K562 (cell line): ENCODE data around the gene KCNH2. TPM values are rescaled to one million over a fixed set of nuclear protein-coding genes. Genes with fewer than 3 reads are reported as not detected.

Source experiments
- ARID1B ChIP-seq: fragments of 450-650 bp; IDR thresholded peaks from 2 replicates; pipeline ENCODE4 v1.6.1; 2016; ENCODE audit warnings: antibody characterized with exemption, mild to moderate bottlenecking, inconsistent platforms
- ELF1 ChIP-seq: fragments of 200-800 bp; sonication (Bioruptor generic); IDR thresholded peaks from 2 replicates; pipeline ENCODE4 v1.6.1; 2016; ENCODE audit warnings: missing genetic modification characterization, missing compliant biosample characterization
- GABPA ChIP-seq: fragments of 200-800 bp; sonication (Bioruptor generic); conservative IDR thresholded peaks from 2 replicates; pipeline ENCODE4 v1.6.1; 2016; ENCODE audit warnings: low read depth, missing genetic modification characterization, missing compliant biosample characterization
- HEY1 ChIP-seq: fragments of 250-450 bp; sonication (Bioruptor Pico); IDR thresholded peaks from 2 replicates; pipeline ENCODE4 v1.5.0; 2020; ENCODE audit warnings: mild to moderate bottlenecking, moderate library complexity, borderline replicate concordance
- KLF1 ChIP-seq: fragments of 450-650 bp; IDR thresholded peaks from 2 replicates; pipeline ENCODE4 v1.6.1; 2016; ENCODE audit warnings: missing genetic modification characterization, missing compliant biosample characterization
- KLF10 ChIP-seq: fragments of 250-450 bp; sonication (Bioruptor Pico); IDR thresholded peaks from 2 replicates; pipeline ENCODE4 v1.6.1; 2021; ENCODE audit warnings: matching md5 sums
- KLF13 ChIP-seq: fragments of 450-650 bp; IDR thresholded peaks from 2 replicates; pipeline ENCODE4 v1.6.1; 2016; ENCODE audit warnings: missing genetic modification characterization, low read depth, mild to moderate bottlenecking, missing compliant biosample characterization, moderate library complexity, borderline replicate concordance
- NBN ChIP-seq: fragments of 450-650 bp; IDR thresholded peaks from 2 replicates; pipeline ENCODE4 v1.6.1; 2016; ENCODE audit warnings: low read depth, mild to moderate bottlenecking
- RBM25 ChIP-seq: fragments of 200-400 bp; formaldehyde crosslinking; IDR thresholded peaks from 2 replicates; pipeline ENCODE4 v1.6.1; 2018; ENCODE audit warnings: low read length, low read depth, moderate library complexity; ENCODE audit not compliant: severe bottlenecking
- SETDB1 ChIP-seq: IDR thresholded peaks from one replicate; pipeline ENCODE4 v1.6.1; 2012; ENCODE audit warnings: low read length, control low read depth, inconsistent platforms
- STAT5A ChIP-seq: IDR thresholded peaks from 2 replicates; pipeline ENCODE4 v1.6.1; 2012; ENCODE audit warnings: low read length, inconsistent platforms, borderline replicate concordance
- ZNF224 ChIP-seq: sonication (generic); formaldehyde crosslinking; IDR thresholded peaks from 2 replicates; pipeline ENCODE4 v1.8.0; 2022; ENCODE audit warnings: mild to moderate bottlenecking, missing genetic modification reagents
- ZNF431 ChIP-seq: sonication (generic); formaldehyde crosslinking; IDR thresholded peaks from 2 replicates; pipeline ENCODE4 v1.8.0; 2022; ENCODE audit warnings: mild to moderate bottlenecking, missing genetic modification reagents
- polyA plus RNA-seq, 8 experiments: library from polyadenylated mRNA; depleted of rRNA in 4 of 8; stranded (reverse) in 5 of 8; unstranded in 3 of 8; fragments of >200 nt; fragmentation: Nextera tagmentation in 2 of 8; fragmentation: Illumina TruSeq in 1 of 8; extraction: Ambion mirVana in 2 of 8; extraction: Trizol in 1 of 8; gene quantifications; 2 replicates each; pipeline versions ENCODE4 v1.2.1 to v1.2.3, GENCODE V29; 2011 to 2014; ENCODE audit warnings: inconsistent platforms in 1 of 8, missing spikeins in 1 of 8
- total RNA-seq, 7 experiments: library from RNA; depleted of rRNA in 6 of 7; stranded (reverse); fragments of >200 nt in 6 of 7; fragmentation: Illumina TruSeq in 2 of 7; extraction: Trizol in 2 of 7; gene quantifications; 2 replicates each; pipeline versions ENCODE4 v1.2.1 to v1.2.3, GENCODE V29; 2011 to 2021; ENCODE audit warnings: low replicate concordance in 1 of 7
- TF ChIP-seq, protein P1 (sequence below), 2 experiments: fragments of 450-650 bp; formaldehyde crosslinking in 1 of 2; IDR thresholded peaks; 2 replicates each; pipeline versions ENCODE4 v1.4.0 to v1.6.1; 2014 to 2020; ENCODE audit warnings: mild to moderate bottlenecking in 2 of 2, borderline replicate concordance in 1 of 2, low read depth in 1 of 2
- TF ChIP-seq, protein P2 (sequence below): fragments of 450-650 bp; IDR thresholded peaks from 2 replicates; pipeline ENCODE4 v1.7.0; 2016; ENCODE audit warnings: borderline replicate concordance
- TF ChIP-seq, protein P3 (sequence below): fragments of 450-650 bp; formaldehyde crosslinking; IDR thresholded peaks from 2 replicates; pipeline ENCODE4 v1.4.0; 2020; ENCODE audit warnings: mild to moderate bottlenecking, moderate library complexity

The KCNH2 gene
- total and polyA plus RNA-seq, 9 of the 15 experiments (the other 6 are each of a cell fraction or from before 2014, with no cell fraction given), result 18.1 to 368 (median 218) TPM

DNA sequence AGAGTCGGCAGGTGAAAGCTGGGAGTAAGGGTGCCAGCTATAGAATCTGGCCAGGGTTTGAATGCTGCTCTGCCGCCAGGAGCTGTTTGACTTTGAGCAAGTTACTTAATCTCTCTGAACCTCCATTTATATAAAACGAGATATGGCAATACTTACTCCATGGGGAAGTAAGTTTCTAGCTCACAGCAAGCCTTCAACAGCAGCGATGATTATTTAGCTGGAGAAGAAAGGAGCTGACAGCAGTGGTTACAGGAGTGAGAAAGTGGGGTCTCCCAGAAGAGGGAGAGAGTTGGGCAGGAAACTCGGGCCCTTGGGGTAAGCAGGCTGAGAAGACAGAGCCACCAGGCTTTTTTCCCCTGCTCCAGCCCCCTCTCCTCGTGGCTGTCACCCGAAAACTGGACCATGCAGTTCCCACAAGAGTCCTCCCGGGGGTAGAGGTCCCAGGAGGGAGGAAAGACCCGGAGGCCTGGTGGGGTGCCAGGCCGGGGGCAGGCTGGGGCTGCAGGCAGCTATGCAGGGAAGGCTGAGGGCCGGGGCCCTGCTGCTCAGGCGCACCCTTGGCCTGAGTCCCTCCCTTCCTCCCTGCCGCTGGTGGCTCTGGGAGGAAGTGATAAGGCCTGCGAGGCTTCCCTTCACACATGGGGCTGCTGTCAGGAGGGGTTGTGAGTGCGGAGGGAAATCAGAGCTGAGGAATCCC lies 16.2 kb upstream of the KCNH2 start (continued):
- TF ChIP-seq, protein P1, sequence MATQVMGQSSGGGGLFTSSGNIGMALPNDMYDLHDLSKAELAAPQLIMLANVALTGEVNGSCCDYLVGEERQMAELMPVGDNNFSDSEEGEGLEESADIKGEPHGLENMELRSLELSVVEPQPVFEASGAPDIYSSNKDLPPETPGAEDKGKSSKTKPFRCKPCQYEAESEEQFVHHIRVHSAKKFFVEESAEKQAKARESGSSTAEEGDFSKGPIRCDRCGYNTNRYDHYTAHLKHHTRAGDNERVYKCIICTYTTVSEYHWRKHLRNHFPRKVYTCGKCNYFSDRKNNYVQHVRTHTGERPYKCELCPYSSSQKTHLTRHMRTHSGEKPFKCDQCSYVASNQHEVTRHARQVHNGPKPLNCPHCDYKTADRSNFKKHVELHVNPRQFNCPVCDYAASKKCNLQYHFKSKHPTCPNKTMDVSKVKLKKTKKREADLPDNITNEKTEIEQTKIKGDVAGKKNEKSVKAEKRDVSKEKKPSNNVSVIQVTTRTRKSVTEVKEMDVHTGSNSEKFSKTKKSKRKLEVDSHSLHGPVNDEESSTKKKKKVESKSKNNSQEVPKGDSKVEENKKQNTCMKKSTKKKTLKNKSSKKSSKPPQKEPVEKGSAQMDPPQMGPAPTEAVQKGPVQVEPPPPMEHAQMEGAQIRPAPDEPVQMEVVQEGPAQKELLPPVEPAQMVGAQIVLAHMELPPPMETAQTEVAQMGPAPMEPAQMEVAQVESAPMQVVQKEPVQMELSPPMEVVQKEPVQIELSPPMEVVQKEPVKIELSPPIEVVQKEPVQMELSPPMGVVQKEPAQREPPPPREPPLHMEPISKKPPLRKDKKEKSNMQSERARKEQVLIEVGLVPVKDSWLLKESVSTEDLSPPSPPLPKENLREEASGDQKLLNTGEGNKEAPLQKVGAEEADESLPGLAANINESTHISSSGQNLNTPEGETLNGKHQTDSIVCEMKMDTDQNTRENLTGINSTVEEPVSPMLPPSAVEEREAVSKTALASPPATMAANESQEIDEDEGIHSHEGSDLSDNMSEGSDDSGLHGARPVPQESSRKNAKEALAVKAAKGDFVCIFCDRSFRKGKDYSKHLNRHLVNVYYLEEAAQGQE (IDR thresholded peaks at IDR 0.05; ENCODE audit: borderline replicate concordance), result no peak; the same call in 1 of the 2 replicates
- TF ChIP-seq, protein P1 (CRISPR knock-in tag; IDR thresholded peaks at IDR 0.05; ENCODE audit: low read depth), result no peak
- TF ChIP-seq ARID1B (peak; percentile 93), GABPA (tag) (peak; percentile 75), STAT5A (peak; percentile 82), KLF1 (tag) (0 out of 2 replicates have a peak, but pooled peaks have one; percentile 27), ELF1 (peak; percentile 79), KLF10 (CRISPR knock-in tag) (no peak), KLF13 (tag) (peak; percentile 67; the same call in 1 of the 2 replicates), HEY1 (CRISPR knock-in tag) (no peak), ZNF431 (CRISPR knock-in tag) (no peak; the same call in 1 of the 2 replicates), ZNF224 (CRISPR knock-in tag) (no peak), NBN (peak; percentile 80), SETDB1 (no peak), RBM25 (no peak)
- TF ChIP-seq, protein P2, sequence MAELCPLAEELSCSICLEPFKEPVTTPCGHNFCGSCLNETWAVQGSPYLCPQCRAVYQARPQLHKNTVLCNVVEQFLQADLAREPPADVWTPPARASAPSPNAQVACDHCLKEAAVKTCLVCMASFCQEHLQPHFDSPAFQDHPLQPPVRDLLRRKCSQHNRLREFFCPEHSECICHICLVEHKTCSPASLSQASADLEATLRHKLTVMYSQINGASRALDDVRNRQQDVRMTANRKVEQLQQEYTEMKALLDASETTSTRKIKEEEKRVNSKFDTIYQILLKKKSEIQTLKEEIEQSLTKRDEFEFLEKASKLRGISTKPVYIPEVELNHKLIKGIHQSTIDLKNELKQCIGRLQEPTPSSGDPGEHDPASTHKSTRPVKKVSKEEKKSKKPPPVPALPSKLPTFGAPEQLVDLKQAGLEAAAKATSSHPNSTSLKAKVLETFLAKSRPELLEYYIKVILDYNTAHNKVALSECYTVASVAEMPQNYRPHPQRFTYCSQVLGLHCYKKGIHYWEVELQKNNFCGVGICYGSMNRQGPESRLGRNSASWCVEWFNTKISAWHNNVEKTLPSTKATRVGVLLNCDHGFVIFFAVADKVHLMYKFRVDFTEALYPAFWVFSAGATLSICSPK, result no peak
- TF ChIP-seq, protein P3, sequence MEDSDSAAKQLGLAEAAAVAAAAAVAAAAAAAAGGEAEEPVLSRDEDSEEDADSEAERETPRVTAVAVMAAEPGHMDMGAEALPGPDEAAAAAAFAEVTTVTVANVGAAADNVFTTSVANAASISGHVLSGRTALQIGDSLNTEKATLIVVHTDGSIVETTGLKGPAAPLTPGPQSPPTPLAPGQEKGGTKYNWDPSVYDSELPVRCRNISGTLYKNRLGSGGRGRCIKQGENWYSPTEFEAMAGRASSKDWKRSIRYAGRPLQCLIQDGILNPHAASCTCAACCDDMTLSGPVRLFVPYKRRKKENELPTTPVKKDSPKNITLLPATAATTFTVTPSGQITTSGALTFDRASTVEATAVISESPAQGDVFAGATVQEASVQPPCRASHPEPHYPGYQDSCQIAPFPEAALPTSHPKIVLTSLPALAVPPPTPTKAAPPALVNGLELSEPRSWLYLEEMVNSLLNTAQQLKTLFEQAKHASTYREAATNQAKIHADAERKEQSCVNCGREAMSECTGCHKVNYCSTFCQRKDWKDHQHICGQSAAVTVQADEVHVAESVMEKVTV, result no peak
